DOHH2 (cell line): Measurements from ENCODE around the gene RC3H1.

Source experiments
- EZH2phosphoT487 ChIP-seq: fragments of 200-600 bp; sonication (generic); IDR thresholded peaks from 2 replicates; pipeline ENCODE4 v1.6.1; 2017; ENCODE audit warnings: borderline replicate concordance, mild to moderate bottlenecking, antibody characterized with exemption, low read length, moderate library complexity, mixed read lengths
- TF ChIP-seq, protein P1 (sequence below): fragments of 200-600 bp; sonication (generic); IDR thresholded peaks from one replicate; pipeline ENCODE4 v1.5.1; 2014; ENCODE audit warnings: antibody characterized with exemption, mild to moderate bottlenecking, low read depth, low read length; ENCODE audit not compliant: poor library complexity, severe bottlenecking

DNA sequence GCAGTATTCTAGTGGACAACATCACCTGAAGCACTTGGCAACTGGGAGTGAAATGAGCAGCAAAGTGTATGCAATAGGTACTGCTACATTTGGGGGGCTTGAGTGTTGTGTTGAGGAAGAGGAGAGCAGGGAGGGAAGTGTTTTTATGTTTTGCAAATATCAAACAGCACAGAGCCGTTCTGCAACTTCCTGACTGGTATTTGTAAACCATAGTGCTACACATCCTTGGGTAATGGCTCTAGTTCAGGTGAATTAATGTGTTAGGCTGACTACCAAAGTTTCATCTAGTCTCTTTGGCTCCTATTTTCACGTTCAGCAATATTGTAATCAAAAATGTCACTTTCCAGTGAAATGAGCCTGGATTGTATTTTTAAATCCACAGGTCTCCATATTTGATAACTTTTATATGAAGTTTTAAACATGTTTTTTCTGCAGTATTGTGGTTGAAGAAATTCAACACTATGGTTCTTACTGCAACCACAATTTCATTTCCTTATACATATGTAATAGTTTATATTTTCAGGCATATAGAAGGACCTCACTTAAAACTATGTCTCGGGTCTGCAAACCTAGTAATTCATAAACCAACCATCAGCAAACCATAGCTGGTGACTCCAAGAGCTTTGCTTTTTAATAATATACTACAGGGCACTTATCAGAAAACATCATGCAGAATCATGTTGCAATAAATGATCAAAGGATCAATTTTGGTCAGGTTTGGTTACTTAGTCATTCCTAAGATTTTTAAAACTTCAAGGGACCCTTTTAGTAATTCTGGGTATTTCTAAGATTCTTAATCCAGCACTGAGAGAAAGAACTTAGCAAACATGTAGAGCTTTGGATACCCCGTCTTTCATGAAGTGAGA lies 135.2 kb downstream of the RC3H1 start:
- TF ChIP-seq, protein P1, sequence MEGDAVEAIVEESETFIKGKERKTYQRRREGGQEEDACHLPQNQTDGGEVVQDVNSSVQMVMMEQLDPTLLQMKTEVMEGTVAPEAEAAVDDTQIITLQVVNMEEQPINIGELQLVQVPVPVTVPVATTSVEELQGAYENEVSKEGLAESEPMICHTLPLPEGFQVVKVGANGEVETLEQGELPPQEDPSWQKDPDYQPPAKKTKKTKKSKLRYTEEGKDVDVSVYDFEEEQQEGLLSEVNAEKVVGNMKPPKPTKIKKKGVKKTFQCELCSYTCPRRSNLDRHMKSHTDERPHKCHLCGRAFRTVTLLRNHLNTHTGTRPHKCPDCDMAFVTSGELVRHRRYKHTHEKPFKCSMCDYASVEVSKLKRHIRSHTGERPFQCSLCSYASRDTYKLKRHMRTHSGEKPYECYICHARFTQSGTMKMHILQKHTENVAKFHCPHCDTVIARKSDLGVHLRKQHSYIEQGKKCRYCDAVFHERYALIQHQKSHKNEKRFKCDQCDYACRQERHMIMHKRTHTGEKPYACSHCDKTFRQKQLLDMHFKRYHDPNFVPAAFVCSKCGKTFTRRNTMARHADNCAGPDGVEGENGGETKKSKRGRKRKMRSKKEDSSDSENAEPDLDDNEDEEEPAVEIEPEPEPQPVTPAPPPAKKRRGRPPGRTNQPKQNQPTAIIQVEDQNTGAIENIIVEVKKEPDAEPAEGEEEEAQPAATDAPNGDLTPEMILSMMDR = no peak
- no peak for TF ChIP-seq EZH2phosphoT487
